ENCODE results near the gene MALSU1.

The MALSU1 gene

DNA sequence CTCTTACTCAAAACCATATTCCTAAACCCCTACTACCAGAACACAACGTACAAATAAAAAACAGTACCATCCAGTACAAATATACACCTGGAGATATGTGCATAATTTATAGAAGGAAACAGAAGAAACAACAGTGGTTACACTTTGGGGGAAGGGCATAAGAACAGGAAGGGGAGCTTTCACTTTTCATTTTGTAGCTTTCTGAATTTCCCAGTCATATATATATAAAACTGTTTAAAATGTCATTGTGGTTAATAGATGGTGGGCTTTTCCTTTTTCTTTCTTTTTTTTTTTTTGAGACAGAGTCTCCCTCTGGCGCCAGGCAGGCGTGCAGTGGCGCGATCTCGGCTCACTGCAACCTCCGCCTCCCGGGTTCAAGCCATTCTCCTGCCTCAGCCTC is 47.2 kb downstream of the MALSU1 start:
- peaks cover 21% of the 10 kb centered on the region for H3K36me3 ChIP-seq (ENCODE audit: insufficient read depth, low read length)
- H3K4me1 ChIP-seq (ENCODE audit: control insufficient read depth, insufficient read depth, low read length, unreplicated experiment), result peaks cover 53% of the 10 kb centered on the region
- peak overlapping the region; percentile 20; the same call in 1 of the 2 replicates for H3K27ac ChIP-seq (ENCODE audit: low read depth, low read length)
- H3K79me2 ChIP-seq (ENCODE audit: control insufficient read depth, insufficient read depth, low read length, unreplicated experiment), result peaks cover 22% of the 10 kb centered on the region
- H3K4me3 ChIP-seq (ENCODE audit: low read depth, low read length), result peak overlapping the region; percentile 54
- no peaks in the 10 kb centered on the region for H3K27me3 ChIP-seq (ENCODE audit: insufficient read depth, low read length)
- H2AFZ ChIP-seq (ENCODE audit: low read length, unreplicated experiment), result no peak overlapping the region

DNA sequence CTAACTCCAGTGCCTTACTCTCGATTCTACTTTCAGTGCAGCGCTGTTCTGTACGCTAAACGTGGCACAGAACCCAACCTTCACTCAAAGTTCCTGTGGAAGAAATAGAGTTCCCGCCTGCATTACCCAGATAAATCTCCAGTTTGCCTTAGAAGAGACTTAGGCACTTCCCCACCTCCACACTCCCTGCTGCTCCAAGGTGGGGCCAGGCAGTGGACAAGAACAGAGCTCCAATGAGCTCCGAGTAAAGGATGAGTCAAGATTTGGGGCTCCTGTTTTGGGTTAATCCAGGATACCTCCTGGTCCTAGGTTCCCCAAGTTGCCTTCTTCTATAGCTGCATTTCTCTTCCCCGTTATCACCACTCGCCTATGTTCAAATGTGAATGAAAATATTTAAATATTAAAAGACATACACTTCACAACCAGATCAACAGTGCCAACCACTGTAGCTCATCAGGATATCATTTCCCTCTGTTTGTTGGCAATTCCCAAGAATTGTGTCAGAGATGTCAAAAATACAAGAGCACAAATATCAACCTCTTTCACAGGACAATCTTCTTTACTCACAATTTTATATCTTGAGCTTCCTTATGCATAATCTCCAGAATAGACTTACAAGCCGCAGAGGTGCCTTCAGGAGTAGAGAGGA is 48.0 kb downstream of the MALSU1 start:
- Histone ChIP-seq H3K27ac (ENCODE audit: low read depth, low read length) (peak overlapping the region; percentile 90), H3K27me3 (ENCODE audit: insufficient read depth, low read length) (no peaks in the 10 kb centered on the region), H3K36me3 (ENCODE audit: insufficient read depth, low read length) (peaks cover 21% of the 10 kb centered on the region), H3K79me2 (ENCODE audit: control insufficient read depth, insufficient read depth, low read length, unreplicated experiment) (peaks cover 22% of the 10 kb centered on the region), H3K4me3 (ENCODE audit: low read depth, low read length) (peak overlapping the region; percentile 73), H2AFZ (ENCODE audit: low read length, unreplicated experiment) (no peak overlapping the region), H3K4me1 (ENCODE audit: control insufficient read depth, insufficient read depth, low read length, unreplicated experiment) (peaks cover 60% of the 10 kb centered on the region)

DNA sequence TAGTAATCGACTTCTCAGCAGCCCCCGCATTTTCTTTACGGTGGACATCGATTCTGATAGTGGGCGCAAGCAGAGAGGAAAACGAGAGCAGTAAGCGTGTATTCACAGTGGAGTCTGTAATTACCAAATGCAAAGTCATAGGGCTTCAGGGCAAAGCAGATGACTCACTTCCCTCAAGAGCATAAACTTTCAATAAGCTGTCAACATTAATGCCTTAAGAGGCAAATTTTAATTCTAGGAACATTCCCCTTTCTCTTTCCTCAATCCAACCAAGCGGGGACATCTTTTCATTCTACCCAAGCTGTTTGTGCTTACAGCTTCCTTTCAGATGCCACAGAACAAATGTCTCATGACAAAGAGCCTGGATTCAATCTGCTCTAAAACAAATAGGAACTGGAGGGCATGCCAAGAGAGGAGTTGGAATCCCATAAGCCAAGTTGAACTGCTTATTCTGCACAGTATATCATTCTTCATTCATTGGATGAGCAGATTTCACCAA is 48.6 kb downstream of the MALSU1 start:
- Histone ChIP-seq H2AFZ (ENCODE audit: low read length, unreplicated experiment) (no peak overlapping the region), H3K79me2 (ENCODE audit: control insufficient read depth, insufficient read depth, low read length, unreplicated experiment) (peaks cover 22% of the 10 kb centered on the region), H3K27ac (ENCODE audit: low read depth, low read length) (peak overlapping the region; percentile 90), H3K4me3 (ENCODE audit: low read depth, low read length) (peak overlapping the region; percentile 73), H3K27me3 (ENCODE audit: insufficient read depth, low read length) (no peaks in the 10 kb centered on the region), H3K36me3 (ENCODE audit: insufficient read depth, low read length) (peaks cover 21% of the 10 kb centered on the region), H3K4me1 (ENCODE audit: control insufficient read depth, insufficient read depth, low read length, unreplicated experiment) (peaks cover 60% of the 10 kb centered on the region)

DNA sequence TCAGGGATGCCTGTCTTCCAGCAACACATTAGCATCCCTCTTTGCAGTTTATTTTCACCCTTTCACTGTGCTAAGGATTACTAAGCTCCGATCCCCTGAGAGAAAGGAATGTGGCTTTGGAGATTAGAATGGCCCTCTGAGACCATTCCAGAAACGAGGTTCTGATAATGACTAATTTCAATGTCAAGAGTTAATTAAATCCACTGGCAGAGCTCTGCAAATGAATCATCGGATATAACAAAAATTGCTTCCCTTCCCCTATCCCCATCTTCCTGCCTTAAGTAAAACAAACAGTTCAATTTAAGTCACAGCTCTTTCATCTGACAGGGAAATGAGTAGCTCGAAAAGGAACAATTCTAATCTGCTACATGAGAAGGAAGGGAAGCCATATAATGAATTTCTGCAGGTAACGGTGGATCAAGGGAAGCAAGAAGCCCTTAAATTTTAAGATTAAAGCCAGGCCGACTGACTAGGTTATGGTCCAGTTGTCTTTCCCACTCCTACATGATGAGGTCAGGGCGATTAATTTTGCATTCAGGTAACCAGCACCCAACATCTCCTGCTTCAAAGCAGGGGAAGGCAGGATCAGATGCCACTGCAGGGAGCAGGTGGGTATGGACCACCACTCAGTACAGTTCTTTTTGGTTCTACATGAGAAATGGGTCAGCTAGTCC is 50.5 kb downstream of the MALSU1 start:
- Histone ChIP-seq H3K27me3 (ENCODE audit: insufficient read depth, low read length) (no peaks in the 10 kb centered on the region), H3K27ac (ENCODE audit: low read depth, low read length) (peak overlapping the region; percentile 49), H3K4me3 (ENCODE audit: low read depth, low read length) (peak overlapping the region; percentile 26; the same call in 1 of the 2 replicates), H3K36me3 (ENCODE audit: insufficient read depth, low read length) (peaks cover 11% of the 10 kb centered on the region; the same call in 1 of the 2 replicates), H3K4me1 (ENCODE audit: control insufficient read depth, insufficient read depth, low read length, unreplicated experiment) (peaks cover 68% of the 10 kb centered on the region), H3K79me2 (ENCODE audit: control insufficient read depth, insufficient read depth, low read length, unreplicated experiment) (peaks cover 24% of the 10 kb centered on the region), H2AFZ (ENCODE audit: low read length, unreplicated experiment) (no peak overlapping the region)

DNA sequence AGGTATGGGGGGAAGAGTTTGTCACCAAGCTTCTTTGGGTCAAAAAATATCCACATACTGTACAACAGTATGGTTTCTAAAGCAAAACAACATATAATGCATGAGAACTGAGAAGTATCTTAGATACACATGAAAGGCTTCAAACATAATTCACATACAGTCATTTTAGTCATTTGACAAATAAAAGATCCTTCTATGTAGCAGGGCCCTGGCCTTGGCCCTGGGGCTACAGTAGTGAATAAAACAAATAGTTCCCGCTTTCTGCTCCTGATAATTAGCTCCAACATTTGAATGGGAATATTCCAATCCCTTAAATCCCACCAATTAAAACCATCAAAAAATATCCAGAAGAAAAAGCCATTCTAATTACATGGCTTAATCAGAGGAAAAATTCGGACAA is 51.3 kb downstream of the MALSU1 start:
- Histone ChIP-seq H2AFZ (ENCODE audit: low read length, unreplicated experiment) (no peak overlapping the region), H3K4me1 (ENCODE audit: control insufficient read depth, insufficient read depth, low read length, unreplicated experiment) (peaks cover 69% of the 10 kb centered on the region), H3K27ac (ENCODE audit: low read depth, low read length) (peak overlapping the region; percentile 49), H3K36me3 (ENCODE audit: insufficient read depth, low read length) (peaks cover 5% of the 10 kb centered on the region; the same call in 1 of the 2 replicates), H3K27me3 (ENCODE audit: insufficient read depth, low read length) (no peaks in the 10 kb centered on the region), H3K79me2 (ENCODE audit: control insufficient read depth, insufficient read depth, low read length, unreplicated experiment) (peaks cover 22% of the 10 kb centered on the region), H3K4me3 (ENCODE audit: low read depth, low read length) (no peak overlapping the region)

DNA sequence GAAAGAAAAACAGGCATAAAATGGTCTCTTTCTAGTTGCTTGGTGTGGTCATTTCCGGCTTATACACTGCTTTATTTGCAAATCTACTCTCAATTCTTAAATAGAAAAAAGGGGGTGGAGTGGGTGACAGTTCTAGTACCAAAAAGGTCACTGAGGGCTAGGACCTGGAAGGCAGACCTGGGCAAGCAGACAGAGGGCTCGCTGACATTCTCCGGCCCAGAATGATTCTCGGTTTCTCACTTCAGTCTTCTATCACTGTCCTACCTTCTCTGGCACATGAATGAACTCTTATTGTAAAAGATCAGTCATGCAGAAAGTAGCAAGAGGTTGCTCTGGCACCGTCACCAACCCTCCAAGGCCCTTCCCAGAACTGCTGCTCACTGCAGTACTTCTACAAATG is 54.0 kb downstream of the MALSU1 start:
- H3K27ac ChIP-seq (ENCODE audit: low read depth, low read length), result no peak overlapping the region
- H2AFZ ChIP-seq (ENCODE audit: low read length, unreplicated experiment), result no peak overlapping the region
- H3K4me1 ChIP-seq (ENCODE audit: control insufficient read depth, insufficient read depth, low read length, unreplicated experiment), result peaks cover 65% of the 10 kb centered on the region
- H3K27me3 ChIP-seq (ENCODE audit: insufficient read depth, low read length), result no peaks in the 10 kb centered on the region
- H3K36me3 ChIP-seq (ENCODE audit: insufficient read depth, low read length), result no peaks in the 10 kb centered on the region
- peaks cover 13% of the 10 kb centered on the region for H3K79me2 ChIP-seq (ENCODE audit: control insufficient read depth, insufficient read depth, low read length, unreplicated experiment)
- no peak overlapping the region for H3K4me3 ChIP-seq (ENCODE audit: low read depth, low read length)

DNA sequence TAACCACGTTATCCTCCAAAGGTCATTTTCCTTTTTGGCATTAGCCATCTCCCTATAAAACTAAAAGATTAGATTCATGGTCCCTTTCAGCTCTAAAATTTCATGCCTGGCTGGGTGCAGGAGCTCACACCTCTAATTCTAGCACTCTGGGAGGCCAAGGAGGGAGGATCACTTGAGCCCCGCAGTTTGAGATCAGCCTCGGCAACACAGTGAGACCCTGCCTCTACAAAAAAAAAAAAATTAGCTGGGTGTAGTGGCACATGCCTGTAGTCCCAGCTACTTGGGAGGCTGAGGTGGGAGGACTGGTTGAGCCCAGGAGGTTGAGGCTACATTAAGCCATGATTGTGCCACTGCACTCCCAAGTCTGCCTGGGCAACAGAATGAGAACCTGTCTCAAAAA is 57.0 kb downstream of the MALSU1 start:
- peaks cover 52% of the 10 kb centered on the region for H3K4me1 ChIP-seq (ENCODE audit: control insufficient read depth, insufficient read depth, low read length, unreplicated experiment)
- H3K27me3 ChIP-seq (ENCODE audit: insufficient read depth, low read length), result no peaks in the 10 kb centered on the region
- peaks cover 29% of the 10 kb centered on the region for H3K79me2 ChIP-seq (ENCODE audit: control insufficient read depth, insufficient read depth, low read length, unreplicated experiment)
- no peak overlapping the region for H3K4me3 ChIP-seq (ENCODE audit: low read depth, low read length)
- H3K36me3 ChIP-seq (ENCODE audit: insufficient read depth, low read length), result peaks cover 7% of the 10 kb centered on the region
- peak overlapping the region; percentile 66 for H3K27ac ChIP-seq (ENCODE audit: low read depth, low read length)
- no peak overlapping the region for H2AFZ ChIP-seq (ENCODE audit: low read length, unreplicated experiment)

DNA sequence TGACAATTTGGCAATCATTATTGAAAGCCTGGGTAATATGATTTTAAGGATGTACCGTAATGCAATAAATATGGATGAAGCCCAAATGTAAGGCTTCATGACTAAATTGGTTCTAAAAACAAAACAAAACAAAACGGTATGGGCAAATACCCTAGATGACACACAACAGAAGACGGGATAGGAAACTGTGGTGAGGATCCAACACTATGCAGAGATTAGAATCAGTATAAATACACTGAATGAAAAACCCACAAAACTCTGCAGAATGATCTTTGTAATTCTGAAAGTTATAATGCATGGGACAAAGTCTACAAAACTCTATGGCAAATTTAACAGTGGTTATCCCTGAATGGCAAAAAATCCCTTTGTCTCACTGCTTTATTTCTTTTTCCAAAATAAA is 57.6 kb downstream of the MALSU1 start:
- Histone ChIP-seq H3K36me3 (ENCODE audit: insufficient read depth, low read length) (peaks cover 11% of the 10 kb centered on the region), H3K4me1 (ENCODE audit: control insufficient read depth, insufficient read depth, low read length, unreplicated experiment) (peaks cover 47% of the 10 kb centered on the region), H3K27ac (ENCODE audit: low read depth, low read length) (peak overlapping the region; percentile 66)

DNA sequence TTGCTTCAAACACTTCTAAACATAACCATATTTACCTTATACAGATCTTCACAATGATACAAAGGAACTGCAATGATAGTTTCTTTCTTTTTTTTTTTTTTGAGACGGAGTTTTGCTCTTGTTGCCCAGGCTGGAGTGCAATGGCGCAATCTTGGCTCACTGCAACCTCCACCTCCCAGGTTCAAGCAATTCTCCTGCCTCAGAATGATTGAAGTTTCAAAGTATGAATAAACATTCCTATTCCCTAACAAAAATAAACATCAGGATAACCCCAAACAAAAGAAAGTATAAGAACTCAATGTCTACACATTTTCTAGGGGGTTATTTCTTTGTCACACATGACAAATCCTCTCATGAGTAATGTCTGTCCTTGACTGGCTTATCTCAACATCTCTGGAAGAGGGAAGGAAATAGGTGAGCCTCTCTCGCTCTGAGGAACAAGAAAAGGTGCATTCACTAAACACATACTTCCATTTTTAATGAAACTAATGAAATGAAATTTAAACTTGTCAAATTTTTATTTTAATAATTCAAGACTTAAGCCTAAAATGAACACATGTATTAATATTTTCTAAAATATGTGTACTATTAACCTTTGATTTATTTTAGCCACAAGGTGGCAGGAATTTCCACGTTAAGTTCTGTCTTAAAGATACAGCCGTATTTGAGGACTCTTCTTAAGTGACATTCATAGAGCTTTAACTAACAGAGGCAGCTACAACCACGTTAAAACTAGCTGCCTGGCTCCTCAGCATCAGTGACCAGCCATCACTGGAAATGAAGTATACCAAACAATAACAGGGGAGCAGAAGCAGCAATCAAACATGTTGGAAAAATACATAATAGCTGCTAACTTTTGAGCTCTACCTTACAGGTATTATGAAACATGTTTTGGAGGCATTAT is 58.3 kb downstream of the MALSU1 start:
- Histone ChIP-seq H3K79me2 (ENCODE audit: control insufficient read depth, insufficient read depth, low read length, unreplicated experiment) (peaks cover 29% of the 10 kb centered on the region), H2AFZ (ENCODE audit: low read length, unreplicated experiment) (no peak overlapping the region), H3K36me3 (ENCODE audit: insufficient read depth, low read length) (peaks cover 13% of the 10 kb centered on the region), H3K4me3 (ENCODE audit: low read depth, low read length) (peak overlapping the region; percentile 41), H3K4me1 (ENCODE audit: control insufficient read depth, insufficient read depth, low read length, unreplicated experiment) (peaks cover 44% of the 10 kb centered on the region), H3K27ac (ENCODE audit: low read depth, low read length) (peak overlapping the region; percentile 66), H3K27me3 (ENCODE audit: insufficient read depth, low read length) (no peaks in the 10 kb centered on the region)

More for the DNA sequence above, 57.6 kb downstream of the MALSU1 start:
- Histone ChIP-seq H3K27me3 (ENCODE audit: insufficient read depth, low read length) (no peaks in the 10 kb centered on the region), H3K4me3 (ENCODE audit: low read depth, low read length) (peak overlapping the region; percentile 39), H3K79me2 (ENCODE audit: control insufficient read depth, insufficient read depth, low read length, unreplicated experiment) (peaks cover 29% of the 10 kb centered on the region), H2AFZ (ENCODE audit: low read length, unreplicated experiment) (no peak overlapping the region)

DNA sequence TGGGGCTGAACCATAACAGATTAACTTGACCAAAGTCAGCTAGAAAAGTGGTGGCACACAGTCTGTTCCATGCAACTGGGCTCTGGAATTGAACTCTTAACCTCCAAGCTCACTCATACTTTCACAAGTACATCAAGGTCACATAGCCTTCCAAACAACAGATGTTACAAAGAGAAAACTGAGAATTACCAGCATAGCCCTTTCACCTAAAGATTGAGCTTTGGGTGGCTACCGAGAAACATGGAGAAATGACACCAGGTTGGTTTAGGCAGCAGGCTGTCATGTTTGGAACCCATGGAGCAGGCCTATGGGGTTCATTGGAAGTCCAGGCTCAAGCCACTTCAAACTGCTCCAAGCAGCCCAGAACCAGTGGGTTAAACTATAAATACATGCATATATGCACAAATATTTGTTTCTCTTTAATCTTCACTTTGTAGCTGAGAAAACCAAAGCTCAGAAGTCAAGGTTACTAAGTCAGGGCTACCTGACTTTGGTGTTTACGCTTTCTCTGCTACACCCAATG is 59.1 kb downstream of the MALSU1 start:
- Histone ChIP-seq H3K36me3 (ENCODE audit: insufficient read depth, low read length) (peaks cover 13% of the 10 kb centered on the region), H3K4me3 (ENCODE audit: low read depth, low read length) (peak overlapping the region; percentile 41; the same call in 1 of the 2 replicates), H3K79me2 (ENCODE audit: control insufficient read depth, insufficient read depth, low read length, unreplicated experiment) (peaks cover 28% of the 10 kb centered on the region), H3K4me1 (ENCODE audit: control insufficient read depth, insufficient read depth, low read length, unreplicated experiment) (peaks cover 40% of the 10 kb centered on the region), H3K27ac (ENCODE audit: low read depth, low read length) (peak overlapping the region; percentile 66), H2AFZ (ENCODE audit: low read length, unreplicated experiment) (no peak overlapping the region), H3K27me3 (ENCODE audit: insufficient read depth, low read length) (no peaks in the 10 kb centered on the region)

All from ACC112 (cell line).